Psoas muscle (tissue), 8 donors: ENCODE results near the gene ADO. TPM values are rescaled to one million over a fixed set of nuclear protein-coding genes. Genes with fewer than 3 reads are reported as not detected.

ENCODE experiments used
- ATAC-seq, 4 donors: fragments of 200-7000 bp; cut with Tn5 transposase; one replicate each; pipeline ENCODE4 v1.9.1; 2020; ENCODE audit warnings: moderate library complexity in 3 of 4, mild to moderate bottlenecking in 2 of 4
- DNase-seq, 2 donors: peaks; one replicate each; pipeline ENCODE4 v3.0.0-alpha.2; 2020
- H3K27ac ChIP-seq: fragments of 200-600 bp; one replicate; pipeline ENCODE4 v1.8.0; 2022
- H3K27me3 ChIP-seq, 3 donors: fragments of 200-600 bp in 1 of 3; one replicate each; pipeline versions ENCODE4 v1.6.1 to v1.8.0; 2013 to 2022; ENCODE audit warnings: low read length in 2 of 3, mild to moderate bottlenecking in 2 of 3, moderate library complexity in 1 of 3; ENCODE audit not compliant: insufficient read depth in 3 of 3
- H3K36me3 ChIP-seq, 2 donors: fragments of 200-600 bp in 1 of 2; one replicate each; pipeline versions ENCODE4 v1.6.1 to v1.8.0; 2013 to 2022; ENCODE audit warnings: low read depth in 1 of 2, mild to moderate bottlenecking in 1 of 2, moderate library complexity in 1 of 2; ENCODE audit not compliant: insufficient read depth in 1 of 2
- H3K4me1 ChIP-seq: fragments of 200-600 bp; one replicate; pipeline ENCODE4 v1.8.0; 2022
- H3K4me3 ChIP-seq: fragments of 200-600 bp; one replicate; pipeline ENCODE4 v1.8.0; 2022; ENCODE audit warnings: mild to moderate bottlenecking
- H3K9me3 ChIP-seq: fragments of 200-600 bp; one replicate; pipeline ENCODE4 v1.8.0; 2022
- WGBS, 3 donors: extraction: QIAGEN DNeasy Blood & Tissue Kit; methylation state at CpG; one replicate each; pipeline versions ENCODE4 v1.1.6 to v1.1.7; 2013; 5-methylcytosine and 5-hydroxymethylcytosine counted together
- intact Hi-C, 2 donors: fragments of 100-400 bp; cut with DNase I; formaldehyde crosslinking; loops; one replicate each; pipeline versions ENCODE4 v1.11.0 to v1.14.2; 2022
- polyA plus RNA-seq, 3 donors: library from polyadenylated mRNA; stranded (reverse); fragments of 200-250 nt; gene quantifications; one replicate each; pipeline ENCODE4 v1.2.3, GENCODE V29; 2013
- total RNA-seq, 4 donors: library from RNA; stranded (reverse); fragmentation: NEBNext Ultra II Directional in 2 of 4; extraction: Animal tissue kit (Norgen Biotek cat#: 25700) in 2 of 4; gene quantifications; one replicate each; pipeline versions ENCODE4 v1.2.1 to v1.2.4, GENCODE V29; 2021 to 2023
- TF ChIP-seq, protein P1 (sequence below): fragments of 200-600 bp; IDR thresholded peaks from one replicate; pipeline ENCODE4 v1.8.0; 2022; ENCODE audit warnings: antibody characterized with exemption
- donor health status: healthy with polysubstance abuse.
- donor health status: DM: no; HTN: no; CAD: no; lungs with moderate emphysema.
- donor health status: Bipolar disorder and iron deficiency.
- donor health status: healthy.
- donor health status: DM: yes; HTN: yes; CAD: no.
- donor health status: DM: no; HTN: no; CAD: no.
- donor health status: DM: no; HTN: no; CAD: no.
- donor health status: DM: yes; HTN: yes; CAD: no.

ADO gene
- total and polyA plus RNA-seq, 7 donors = 11.6 to 27.1 (median 20.3) TPM

DNA sequence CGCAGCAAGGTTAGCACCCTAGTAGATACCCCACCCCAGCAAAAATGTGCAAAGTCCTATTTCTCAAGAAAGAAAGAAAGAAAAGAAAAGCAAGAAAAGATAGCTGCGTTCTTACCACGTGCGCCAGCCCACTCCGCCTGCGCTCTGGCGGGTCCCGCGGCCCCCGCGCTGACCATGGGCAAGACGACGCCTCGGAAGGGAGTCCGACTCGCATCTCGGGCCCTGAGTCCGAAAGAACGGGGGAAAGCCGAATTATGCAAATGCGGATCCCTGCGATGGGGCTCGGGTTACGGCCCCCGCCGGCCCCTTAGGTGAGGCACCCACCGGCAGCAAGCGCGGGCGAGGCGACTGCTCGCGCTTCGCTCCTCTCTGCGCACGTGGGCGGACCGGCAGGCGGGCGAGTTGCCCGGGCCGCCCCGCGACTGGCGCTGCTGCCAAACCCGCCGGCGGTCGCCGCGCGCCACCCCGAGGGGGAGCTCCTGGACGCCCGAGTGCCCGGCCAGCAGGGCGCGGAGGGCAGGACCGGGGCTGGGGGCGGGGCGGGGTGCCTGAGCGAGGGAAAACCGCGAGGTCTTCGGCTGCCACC is 14.0 kb downstream of the ADO start:
- peaks cover 0 to 25% (median 13%) of the 10 kb centered on the region in 3 donors for H3K27me3 ChIP-seq
- peak overlapping the region; percentile 79 for H3K4me3 ChIP-seq
- peaks cover 21% of the 10 kb centered on the region for H3K4me1 ChIP-seq
- peak; percentile 33 to 56 for DNase-seq
- intact Hi-C loops = loop anchor here (2.0 to 10.0 kb wide), 6 partner anchors 206 to 384 kb away; partner anchors contain the start of gene NRBF2 (in 1 of the 2)
- H3K27ac ChIP-seq = no peak overlapping the region
- peak in 1 of 4 donors; percentile 9 for ATAC-seq
- WGBS, 3 donors = 1 to 2% (median 2%) methylated on average over 53 to 65 of the region's 65 CpGs
- TF ChIP-seq, protein P1, sequence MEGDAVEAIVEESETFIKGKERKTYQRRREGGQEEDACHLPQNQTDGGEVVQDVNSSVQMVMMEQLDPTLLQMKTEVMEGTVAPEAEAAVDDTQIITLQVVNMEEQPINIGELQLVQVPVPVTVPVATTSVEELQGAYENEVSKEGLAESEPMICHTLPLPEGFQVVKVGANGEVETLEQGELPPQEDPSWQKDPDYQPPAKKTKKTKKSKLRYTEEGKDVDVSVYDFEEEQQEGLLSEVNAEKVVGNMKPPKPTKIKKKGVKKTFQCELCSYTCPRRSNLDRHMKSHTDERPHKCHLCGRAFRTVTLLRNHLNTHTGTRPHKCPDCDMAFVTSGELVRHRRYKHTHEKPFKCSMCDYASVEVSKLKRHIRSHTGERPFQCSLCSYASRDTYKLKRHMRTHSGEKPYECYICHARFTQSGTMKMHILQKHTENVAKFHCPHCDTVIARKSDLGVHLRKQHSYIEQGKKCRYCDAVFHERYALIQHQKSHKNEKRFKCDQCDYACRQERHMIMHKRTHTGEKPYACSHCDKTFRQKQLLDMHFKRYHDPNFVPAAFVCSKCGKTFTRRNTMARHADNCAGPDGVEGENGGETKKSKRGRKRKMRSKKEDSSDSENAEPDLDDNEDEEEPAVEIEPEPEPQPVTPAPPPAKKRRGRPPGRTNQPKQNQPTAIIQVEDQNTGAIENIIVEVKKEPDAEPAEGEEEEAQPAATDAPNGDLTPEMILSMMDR = no peak
- H3K9me3 ChIP-seq = no peaks in the 10 kb centered on the region
- no peaks in the 10 kb centered on the region for H3K36me3 ChIP-seq

DNA sequence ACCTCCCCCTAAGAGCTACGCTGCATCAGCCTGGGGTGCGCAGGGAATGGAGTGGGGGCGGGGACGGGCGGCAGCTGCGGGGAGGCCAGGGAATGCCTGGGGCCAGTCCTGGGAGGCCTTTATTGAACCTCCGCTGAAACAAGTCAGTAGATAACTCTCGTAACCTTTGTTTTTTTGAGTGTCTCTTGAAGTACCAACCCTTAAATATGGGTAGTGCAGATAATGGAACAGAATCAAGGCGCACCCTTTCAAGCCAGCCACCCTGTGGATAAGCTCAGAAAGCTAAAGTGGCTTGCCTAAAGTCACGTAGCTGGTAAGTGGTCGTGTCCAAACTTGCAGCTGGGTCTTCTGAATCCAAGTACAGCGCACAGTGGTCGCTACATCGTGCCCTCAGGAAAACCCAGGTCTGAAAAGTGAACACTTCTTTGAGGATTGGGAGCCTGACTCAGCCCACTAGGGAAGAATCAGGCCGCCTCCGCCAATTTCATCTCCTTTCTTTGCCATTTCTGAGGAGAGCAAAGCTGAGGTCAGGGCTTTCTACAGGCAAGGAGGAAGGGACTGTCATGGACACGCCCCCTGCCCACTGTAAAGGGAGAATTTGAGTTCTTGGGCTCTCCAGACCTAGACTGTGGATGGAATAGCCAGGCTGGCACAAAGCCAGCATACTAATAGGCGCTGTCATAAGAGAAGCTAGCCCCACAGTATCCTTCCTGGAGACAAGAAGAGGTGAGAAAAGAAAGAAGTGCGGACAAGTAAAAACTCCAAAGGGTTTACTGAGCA is 14.8 kb downstream of the ADO start:
- Histone ChIP-seq H3K27me3 (peaks cover 0 to 19% (median 13%) of the 10 kb centered on the region in 3 donors), H3K4me3 (peak overlapping the region; percentile 79), H3K9me3 (no peaks in the 10 kb centered on the region), H3K36me3 (no peaks in the 10 kb centered on the region), H3K4me1 (peaks cover 21% of the 10 kb centered on the region), H3K27ac (no peak overlapping the region)
- WGBS, 3 donors = 49 to 51% (median 50%) methylated on average over 19 of the region's 19 CpGs
- ATAC-seq = no peak
- intact Hi-C loops = loop anchor here (2.0 to 10.0 kb wide), 6 partner anchors 207 to 385 kb away; partner anchors contain the start of gene NRBF2 (in 1 of the 2)
- TF ChIP-seq, protein P1 = no peak
- DNase-seq = no peak

DNA sequence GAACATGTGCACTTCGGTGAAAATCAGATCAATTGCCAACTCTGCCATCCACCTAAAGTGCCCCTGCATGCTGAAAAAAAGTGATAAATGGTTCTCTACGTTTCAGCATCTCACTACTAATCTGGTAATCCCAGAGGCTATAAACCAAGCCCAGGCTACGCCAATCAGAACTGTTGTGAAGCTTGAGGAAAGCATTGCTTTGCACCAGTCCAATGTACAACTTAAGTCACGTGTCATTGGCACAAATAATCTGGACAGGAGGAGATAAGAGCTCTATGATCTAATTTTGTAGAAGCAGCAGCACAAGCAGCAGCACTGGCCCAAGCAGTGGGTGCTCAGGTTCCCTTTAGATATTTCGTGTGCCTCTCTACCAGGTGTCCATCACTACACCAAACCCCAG is 16.1 kb downstream of the ADO start:
- WGBS, 3 donors = 58 to 78% (median 64%) methylated on average over 5 of the region's 5 CpGs
- Histone ChIP-seq H3K27me3 (peaks cover 0 to 7% (median 3%) of the 10 kb centered on the region in 3 donors), H3K9me3 (no peaks in the 10 kb centered on the region), H3K27ac (no peak overlapping the region), H3K4me3 (no peak overlapping the region), H3K36me3 (no peaks in the 10 kb centered on the region), H3K4me1 (peaks cover 11% of the 10 kb centered on the region)
- TF ChIP-seq, protein P1 = no peak
- intact Hi-C loops = no loop called here
- DNase-seq (no peak), ATAC-seq (no peak)

DNA sequence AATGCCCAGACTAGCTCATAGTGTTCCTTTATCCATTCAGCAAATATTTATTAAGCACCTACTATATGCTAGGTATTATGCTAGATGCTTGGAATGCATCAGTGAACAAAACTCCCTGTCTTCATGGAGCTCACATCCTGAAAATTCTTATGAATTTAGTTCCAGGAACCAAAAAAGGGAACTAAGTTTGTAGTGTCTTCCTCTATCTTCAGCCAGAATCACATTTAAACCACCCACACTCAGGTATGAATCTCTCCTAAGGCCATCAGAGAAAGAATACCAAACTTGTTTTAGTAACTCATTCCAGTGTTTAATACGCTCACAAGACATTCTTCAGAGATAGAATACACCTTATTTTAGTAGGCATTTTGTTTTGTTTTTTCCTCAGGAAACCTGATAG is 21.8 kb downstream of the ADO start:
- TF ChIP-seq, protein P1 = no peak
- 94 to 97% (median 95%) methylated on average over 1 of the region's 1 CpG for WGBS, 3 donors
- no peak for ATAC-seq
- intact Hi-C loops = no loop called here
- DNase-seq = no peak
- Histone ChIP-seq H3K9me3 (no peaks in the 10 kb centered on the region), H3K4me1 (no peaks in the 10 kb centered on the region), H3K4me3 (no peak overlapping the region), H3K36me3 (no peaks in the 10 kb centered on the region), H3K27ac (no peak overlapping the region), H3K27me3 (no peaks in the 10 kb centered on the region)
